GM19467 (cell line): ENCODE data around the gene CD22.

Experiments used
- ATAC-seq: cut with Tn5 transposase; IDR thresholded peaks from one replicate; pipeline ENCODE4 v1.9.1; 2021; ENCODE audit warnings: mild to moderate bottlenecking, moderate library complexity; ENCODE audit not compliant: unreplicated experiment

The CD22 gene

GRCh38 chr19:35313587-35313986 is 15.4 kb upstream of the CD22 start:
- ATAC-seq, result no peak

GRCh38 chr19:35314031-35314430 is 15.0 kb upstream of the CD22 start:
- ATAC-seq, result no peak

- no peak for ATAC-seq
Measured at GRCh38 chr19:35314858-35315470, 14.0 kb upstream of the CD22 start.

- ATAC-seq, result no peak
Measured at GRCh38 chr19:35315883-35316282, 13.1 kb upstream of the CD22 start.

- no peak for ATAC-seq
Measured at GRCh38 chr19:35316560-35316959, 12.4 kb upstream of the CD22 start.

GRCh38 chr19:35317464-35318043 is 11.4 kb upstream of the CD22 start:
- ATAC-seq, result no peak

- no peak for ATAC-seq
Measured at GRCh38 chr19:35318679-35319448, 10.1 kb upstream of the CD22 start.

- no peak for ATAC-seq
Measured at GRCh38 chr19:35320065-35320713, 8.8 kb upstream of the CD22 start.

- no peak for ATAC-seq
Measured at GRCh38 chr19:35321291-35321690, 7.7 kb upstream of the CD22 start.

- no peak for ATAC-seq
Measured at GRCh38 chr19:35322014-35322413, 7.0 kb upstream of the CD22 start.

GRCh38 chr19:35327642-35328041 is 1.3 kb upstream of the CD22 start:
- no peak for ATAC-seq

- no peak for ATAC-seq
Measured at GRCh38 chr19:35329323-35329722, 336 bp downstream of the CD22 start.

GRCh38 chr19:35330475-35330874 is 1.5 kb downstream of the CD22 start:
- ATAC-seq, result peak; percentile 44

- ATAC-seq, result no peak
Measured at GRCh38 chr19:35331551-35332214, 2.7 kb downstream of the CD22 start.

- no peak for ATAC-seq
Measured at GRCh38 chr19:35332817-35333216, 3.8 kb downstream of the CD22 start.

- ATAC-seq, result no peak
Measured at GRCh38 chr19:35334144-35334753, 5.3 kb downstream of the CD22 start.

- no peak for ATAC-seq
Measured at GRCh38 chr19:35336166-35336955, 7.4 kb downstream of the CD22 start.

GRCh38 chr19:35337097-35337983 is 8.4 kb downstream of the CD22 start:
- no peak for ATAC-seq

- ATAC-seq, result no peak
Measured at GRCh38 chr19:35337984-35338296, 9.0 kb downstream of the CD22 start.
